ENCODE results near the gene MPHOSPH9.

The MPHOSPH9 gene

GRCh38 chr12:123266679-123267277, 33.8 kb upstream of the MPHOSPH9 start:
- no peak for DNase-seq (ENCODE audit: low read depth, low spot score)
- peaks cover 2% of the 10 kb centered on the region; the same call in 1 of the 2 replicates for H3K9me3 ChIP-seq (ENCODE audit: insufficient read depth, low read length)
- H3K27me3 ChIP-seq (ENCODE audit: insufficient read depth, insufficient read length) = no peaks in the 10 kb centered on the region
- no peak overlapping the region for H3K4me3 ChIP-seq (ENCODE audit: insufficient read length, low read depth)
- H3K36me3 ChIP-seq (ENCODE audit: insufficient read depth, insufficient read length, low read length) = peaks cover 73% of the 10 kb centered on the region
- H3K9ac ChIP-seq (ENCODE audit: insufficient read length, low read depth) = no peak overlapping the region
- TF ChIP-seq SUZ12 (IDR thresholded peaks at IDR 0.05; ENCODE audit: extremely low read depth, insufficient read depth, insufficient read length) (no peak), YY1 (IDR thresholded peaks at IDR 0.05; ENCODE audit: insufficient read depth, insufficient read length) (no peak), ZNF274 (IDR thresholded peaks at IDR 0.05; ENCODE audit: low read depth, low read length) (no peak)
- H3K4me1 ChIP-seq (ENCODE audit: insufficient read depth, insufficient read length) = peaks cover 21% of the 10 kb centered on the region

- Histone ChIP-seq H3K36me3 (ENCODE audit: insufficient read depth, insufficient read length, low read length) (peaks cover 80% of the 10 kb centered on the region), H3K9ac (ENCODE audit: insufficient read length, low read depth) (no peak overlapping the region), H3K4me3 (ENCODE audit: insufficient read length, low read depth) (no peak overlapping the region), H3K4me1 (ENCODE audit: insufficient read depth, insufficient read length) (peaks cover 21% of the 10 kb centered on the region), H3K9me3 (ENCODE audit: insufficient read depth, low read length) (peaks cover 4% of the 10 kb centered on the region; the same call in 1 of the 2 replicates), H3K27me3 (ENCODE audit: insufficient read depth, insufficient read length) (no peaks in the 10 kb centered on the region)
- DNase-seq (ENCODE audit: low read depth, low spot score) = no peak
- TF ChIP-seq ZNF274 (IDR thresholded peaks at IDR 0.05; ENCODE audit: low read depth, low read length) (no peak), YY1 (IDR thresholded peaks at IDR 0.05; ENCODE audit: insufficient read depth, insufficient read length) (no peak), SUZ12 (IDR thresholded peaks at IDR 0.05; ENCODE audit: extremely low read depth, insufficient read depth, insufficient read length) (no peak)
Measured at GRCh38 chr12:123265851-123266678, 33.1 kb upstream of the MPHOSPH9 start.

- H3K9me3 ChIP-seq (ENCODE audit: insufficient read depth, low read length) = peaks cover 12% of the 10 kb centered on the region; the same call in 1 of the 2 replicates
- peaks cover 94% of the 10 kb centered on the region for H3K36me3 ChIP-seq (ENCODE audit: insufficient read depth, insufficient read length, low read length)
- H3K9ac ChIP-seq (ENCODE audit: insufficient read length, low read depth) = no peak overlapping the region
- no peak overlapping the region for H3K4me3 ChIP-seq (ENCODE audit: insufficient read length, low read depth)
- no peak for TF ChIP-seq YY1 (IDR thresholded peaks at IDR 0.05; ENCODE audit: insufficient read depth, insufficient read length)
- no peak for TF ChIP-seq SUZ12 (IDR thresholded peaks at IDR 0.05; ENCODE audit: extremely low read depth, insufficient read depth, insufficient read length)
- no peak for TF ChIP-seq ZNF274 (IDR thresholded peaks at IDR 0.05; ENCODE audit: low read depth, low read length)
- no peak for DNase-seq (ENCODE audit: low read depth, low spot score)
- peaks cover 21% of the 10 kb centered on the region for H3K4me1 ChIP-seq (ENCODE audit: insufficient read depth, insufficient read length)
- no peaks in the 10 kb centered on the region for H3K27me3 ChIP-seq (ENCODE audit: insufficient read depth, insufficient read length)
Measured at GRCh38 chr12:123264642-123265041, 31.7 kb upstream of the MPHOSPH9 start.

- Histone ChIP-seq H3K36me3 (ENCODE audit: insufficient read depth, insufficient read length, low read length) (peaks cover 95% of the 10 kb centered on the region), H3K9me3 (ENCODE audit: insufficient read depth, low read length) (peaks cover 12% of the 10 kb centered on the region; the same call in 1 of the 2 replicates), H3K4me3 (ENCODE audit: insufficient read length, low read depth) (no peak overlapping the region), H3K27me3 (ENCODE audit: insufficient read depth, insufficient read length) (no peaks in the 10 kb centered on the region), H3K9ac (ENCODE audit: insufficient read length, low read depth) (no peak overlapping the region), H3K4me1 (ENCODE audit: insufficient read depth, insufficient read length) (peaks cover 11% of the 10 kb centered on the region)
- TF ChIP-seq SUZ12 (IDR thresholded peaks at IDR 0.05; ENCODE audit: extremely low read depth, insufficient read depth, insufficient read length) (no peak), ZNF274 (IDR thresholded peaks at IDR 0.05; ENCODE audit: low read depth, low read length) (no peak), YY1 (IDR thresholded peaks at IDR 0.05; ENCODE audit: insufficient read depth, insufficient read length) (no peak)
- DNase-seq (ENCODE audit: low read depth, low spot score) = no peak
Measured at GRCh38 chr12:123263196-123263817, 30.4 kb upstream of the MPHOSPH9 start.

- no peak for DNase-seq (ENCODE audit: low read depth, low spot score)
- Histone ChIP-seq H3K27me3 (ENCODE audit: insufficient read depth, insufficient read length) (no peaks in the 10 kb centered on the region), H3K9me3 (ENCODE audit: insufficient read depth, low read length) (peaks cover 12% of the 10 kb centered on the region; the same call in 1 of the 2 replicates), H3K9ac (ENCODE audit: insufficient read length, low read depth) (no peak overlapping the region), H3K4me3 (ENCODE audit: insufficient read length, low read depth) (no peak overlapping the region), H3K36me3 (ENCODE audit: insufficient read depth, insufficient read length, low read length) (peaks cover 92% of the 10 kb centered on the region), H3K4me1 (ENCODE audit: insufficient read depth, insufficient read length) (peaks cover 8% of the 10 kb centered on the region)
- TF ChIP-seq SUZ12 (IDR thresholded peaks at IDR 0.05; ENCODE audit: extremely low read depth, insufficient read depth, insufficient read length) (no peak), YY1 (IDR thresholded peaks at IDR 0.05; ENCODE audit: insufficient read depth, insufficient read length) (no peak), ZNF274 (IDR thresholded peaks at IDR 0.05; ENCODE audit: low read depth, low read length) (no peak)
Measured at GRCh38 chr12:123261196-123261595, 28.3 kb upstream of the MPHOSPH9 start.

- Histone ChIP-seq H3K4me3 (ENCODE audit: insufficient read length, low read depth) (no peak overlapping the region), H3K36me3 (ENCODE audit: insufficient read depth, insufficient read length, low read length) (peaks cover 90% of the 10 kb centered on the region)
- no peak for DNase-seq (ENCODE audit: low read depth, low spot score)
Measured at GRCh38 chr12:123260081-123260480, 27.1 kb upstream of the MPHOSPH9 start.

More at GRCh38 chr12:123260081-123260480, 27.1 kb upstream of the MPHOSPH9 start:
- H3K4me1 ChIP-seq (ENCODE audit: insufficient read depth, insufficient read length) = peaks cover 7% of the 10 kb centered on the region
- H3K9ac ChIP-seq (ENCODE audit: insufficient read length, low read depth) = no peak overlapping the region
- no peaks in the 10 kb centered on the region for H3K27me3 ChIP-seq (ENCODE audit: insufficient read depth, insufficient read length)
- peaks cover 12% of the 10 kb centered on the region; the same call in 1 of the 2 replicates for H3K9me3 ChIP-seq (ENCODE audit: insufficient read depth, low read length)
- TF ChIP-seq SUZ12 (IDR thresholded peaks at IDR 0.05; ENCODE audit: extremely low read depth, insufficient read depth, insufficient read length) (no peak), ZNF274 (IDR thresholded peaks at IDR 0.05; ENCODE audit: low read depth, low read length) (no peak), YY1 (IDR thresholded peaks at IDR 0.05; ENCODE audit: insufficient read depth, insufficient read length) (no peak)
